HG03432 (cell line): ENCODE measurements around the gene SLCO4C1.
"Not testable (repeated sequence)": the region's sequence is repeated elsewhere in the genome, so short reads cannot be mapped to it uniquely, and the experiment has no call there.

Source experiments
- ATAC-seq: cut with Tn5 transposase; IDR thresholded peaks from one replicate; pipeline ENCODE4 v1.9.1; 2021; ENCODE audit warnings: mild to moderate bottlenecking, moderate library complexity; ENCODE audit not compliant: unreplicated experiment

Gene SLCO4C1, protein sequence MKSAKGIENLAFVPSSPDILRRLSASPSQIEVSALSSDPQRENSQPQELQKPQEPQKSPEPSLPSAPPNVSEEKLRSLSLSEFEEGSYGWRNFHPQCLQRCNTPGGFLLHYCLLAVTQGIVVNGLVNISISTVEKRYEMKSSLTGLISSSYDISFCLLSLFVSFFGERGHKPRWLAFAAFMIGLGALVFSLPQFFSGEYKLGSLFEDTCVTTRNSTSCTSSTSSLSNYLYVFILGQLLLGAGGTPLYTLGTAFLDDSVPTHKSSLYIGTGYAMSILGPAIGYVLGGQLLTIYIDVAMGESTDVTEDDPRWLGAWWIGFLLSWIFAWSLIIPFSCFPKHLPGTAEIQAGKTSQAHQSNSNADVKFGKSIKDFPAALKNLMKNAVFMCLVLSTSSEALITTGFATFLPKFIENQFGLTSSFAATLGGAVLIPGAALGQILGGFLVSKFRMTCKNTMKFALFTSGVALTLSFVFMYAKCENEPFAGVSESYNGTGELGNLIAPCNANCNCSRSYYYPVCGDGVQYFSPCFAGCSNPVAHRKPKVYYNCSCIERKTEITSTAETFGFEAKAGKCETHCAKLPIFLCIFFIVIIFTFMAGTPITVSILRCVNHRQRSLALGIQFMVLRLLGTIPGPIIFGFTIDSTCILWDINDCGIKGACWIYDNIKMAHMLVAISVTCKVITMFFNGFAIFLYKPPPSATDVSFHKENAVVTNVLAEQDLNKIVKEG

DNA sequence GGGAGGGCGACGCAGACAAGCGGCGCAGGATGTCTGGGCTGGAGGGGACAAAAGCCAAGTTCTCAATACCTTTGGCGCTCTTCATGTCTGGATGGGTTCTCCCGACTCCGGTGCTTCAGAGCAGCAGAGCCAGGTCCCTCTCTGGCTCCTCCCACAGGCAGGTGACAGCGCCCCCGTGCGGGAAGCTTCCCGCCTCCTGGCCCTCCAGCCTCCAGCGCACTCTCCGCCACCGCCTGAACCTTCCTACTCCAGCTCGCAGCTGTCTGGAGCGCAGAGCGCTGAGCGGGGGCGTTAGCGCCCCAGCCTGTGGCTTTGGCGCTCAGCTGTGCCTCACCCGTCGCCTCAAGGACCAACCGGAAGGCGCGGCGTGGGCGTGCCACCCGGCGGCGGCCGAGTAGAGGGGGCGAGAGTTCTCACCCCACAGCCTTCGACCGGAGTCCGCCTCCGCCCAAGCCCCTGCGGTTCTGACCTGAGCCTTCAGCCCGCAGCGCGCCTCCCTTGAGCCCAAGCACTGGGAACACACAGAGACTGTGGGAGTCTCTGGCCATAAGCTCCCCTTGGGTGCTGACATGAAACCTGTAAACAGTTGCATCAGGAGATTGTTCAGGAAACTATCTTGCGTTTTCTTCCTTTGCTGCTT lies at the start of gene SLCO4C1:
Gene SLCO4C1 (minus strand): TSS at position 107 of the 640 bp plus-strand sequence. CDS start 22 bp downstream, at position 85.
- ATAC-seq: peak; percentile 98

DNA sequence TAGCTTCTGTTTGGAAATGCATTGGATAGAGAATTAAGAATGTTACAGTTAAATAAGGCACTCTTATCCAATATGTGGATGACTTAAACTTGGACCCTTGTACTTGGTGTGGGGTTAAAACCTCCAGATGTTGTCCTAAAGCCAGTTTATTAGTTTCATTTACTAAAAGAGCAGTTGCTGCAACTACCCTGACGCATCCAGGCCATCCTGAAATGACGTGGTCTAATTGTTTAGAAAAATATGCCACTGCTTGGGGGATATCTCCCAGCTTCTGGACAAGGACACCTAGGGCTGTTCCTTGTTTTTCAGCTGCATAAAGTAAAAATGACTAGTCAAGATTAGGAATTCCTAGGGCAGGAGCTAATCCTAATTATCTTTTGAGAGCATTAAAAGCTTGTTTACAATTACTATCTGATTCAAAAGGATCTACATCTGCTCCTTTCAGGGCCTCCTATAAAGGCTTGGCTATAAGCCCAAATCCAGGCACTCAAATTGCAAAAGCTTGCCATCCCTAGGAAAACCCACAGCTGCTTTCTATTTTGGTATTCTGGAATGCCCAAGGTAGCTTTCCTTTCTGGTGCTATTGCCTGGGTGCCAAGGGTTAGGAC lies 45.7 kb upstream of the SLCO4C1 start:
- no peak for ATAC-seq

DNA sequence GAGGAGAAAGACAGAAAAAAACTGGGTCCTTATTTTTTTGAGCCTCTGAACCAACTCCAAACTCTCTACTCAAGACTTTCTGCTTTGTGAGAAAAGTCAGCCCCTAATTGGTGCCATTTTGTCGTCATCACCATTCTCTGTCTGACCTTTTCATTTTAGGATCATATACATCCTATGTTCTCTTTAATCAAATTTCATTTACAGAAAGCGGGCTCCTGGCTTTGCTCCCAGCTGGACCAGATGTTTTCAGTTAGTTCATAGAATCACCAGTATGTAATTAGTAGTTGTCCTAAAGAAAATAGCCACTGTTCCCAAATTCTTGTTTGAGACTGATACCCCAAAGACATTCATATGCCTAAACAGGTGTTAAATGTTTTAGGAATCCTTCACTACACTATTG lies 28.6 kb upstream of the SLCO4C1 start:
- no peak for ATAC-seq

- not testable (repeated sequence) for ATAC-seq
These were observed 22.7 kb upstream of the SLCO4C1 start for GRCh38 chr5:102318801-102319200.

GRCh38 chr5:102314328-102314727 lies 18.2 kb upstream of the SLCO4C1 start:
- no peak for ATAC-seq

DNA sequence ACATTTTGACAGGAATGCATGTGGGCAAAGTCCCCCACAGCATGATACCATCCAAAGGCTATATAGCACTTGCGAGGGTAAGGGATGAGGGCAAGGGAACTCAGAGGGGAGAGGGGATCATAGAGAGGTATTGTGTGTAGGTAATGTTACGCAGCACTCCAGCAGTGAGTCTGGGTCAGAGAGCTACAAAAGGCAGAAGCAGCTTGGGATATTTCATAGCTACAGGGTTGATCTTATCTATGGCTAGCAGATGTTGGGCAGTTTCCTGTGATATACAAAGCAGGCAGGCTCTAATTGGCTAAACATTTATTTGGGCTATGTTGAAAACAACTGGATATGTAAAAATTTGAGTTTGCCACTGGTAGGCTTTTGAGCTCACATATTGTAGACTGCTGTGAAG lies 17.8 kb upstream of the SLCO4C1 start:
- ATAC-seq: no peak

DNA sequence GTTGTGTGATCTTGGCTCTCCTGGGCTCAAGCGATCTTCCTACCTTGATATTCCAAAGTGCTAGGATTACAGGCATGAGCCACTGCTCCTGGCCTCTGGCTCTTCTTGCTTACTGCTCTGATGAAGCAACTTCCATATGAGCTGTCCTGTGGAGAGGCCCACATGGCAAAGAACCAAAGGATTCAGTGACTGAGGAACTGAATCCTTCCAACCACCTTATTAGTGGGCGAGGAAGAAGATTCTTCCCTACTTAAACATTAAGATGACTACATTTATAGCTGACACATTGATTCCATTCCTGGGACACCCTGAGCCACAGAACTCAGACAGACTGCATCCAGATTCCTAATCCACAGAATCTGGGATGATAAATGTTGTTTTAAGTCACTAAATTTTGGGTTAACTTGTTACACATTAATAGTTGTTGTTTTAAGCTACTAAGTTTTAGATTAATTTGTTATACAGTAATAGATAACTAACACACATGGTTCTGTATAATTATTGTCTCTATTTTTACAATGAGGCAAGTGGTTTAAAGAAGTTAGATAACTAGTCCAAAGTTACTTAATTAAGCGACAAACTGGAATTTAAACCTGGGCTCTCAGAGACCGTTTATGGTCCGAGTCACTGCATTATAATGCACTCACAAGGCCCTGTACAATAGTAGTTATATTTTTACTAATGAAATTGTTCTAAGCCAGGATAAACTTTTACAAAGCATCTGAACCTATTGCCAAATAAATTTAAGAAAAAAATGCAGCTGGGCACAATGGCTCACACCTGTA lies 16.7 kb upstream of the SLCO4C1 start:
- ATAC-seq: no peak

DNA sequence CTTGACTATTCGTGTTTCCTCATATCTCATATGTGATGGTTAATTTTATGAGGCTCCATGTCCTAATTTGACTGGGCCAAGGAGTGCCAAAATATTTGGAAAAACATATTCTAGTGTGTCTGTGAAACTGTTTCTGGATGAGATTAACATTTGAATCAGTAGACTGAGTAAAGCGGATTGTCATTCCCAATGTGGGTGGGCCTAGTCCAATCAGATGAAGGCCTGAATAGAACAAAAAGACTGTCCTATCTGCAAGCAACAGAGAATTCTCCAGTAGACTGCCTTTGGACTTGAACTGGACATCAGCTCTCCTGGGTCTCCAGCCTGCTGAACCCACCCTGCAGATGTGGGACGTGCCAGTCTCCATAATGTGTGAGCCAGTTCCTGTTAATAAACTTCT lies 13.5 kb upstream of the SLCO4C1 start:
- no peak for ATAC-seq

DNA sequence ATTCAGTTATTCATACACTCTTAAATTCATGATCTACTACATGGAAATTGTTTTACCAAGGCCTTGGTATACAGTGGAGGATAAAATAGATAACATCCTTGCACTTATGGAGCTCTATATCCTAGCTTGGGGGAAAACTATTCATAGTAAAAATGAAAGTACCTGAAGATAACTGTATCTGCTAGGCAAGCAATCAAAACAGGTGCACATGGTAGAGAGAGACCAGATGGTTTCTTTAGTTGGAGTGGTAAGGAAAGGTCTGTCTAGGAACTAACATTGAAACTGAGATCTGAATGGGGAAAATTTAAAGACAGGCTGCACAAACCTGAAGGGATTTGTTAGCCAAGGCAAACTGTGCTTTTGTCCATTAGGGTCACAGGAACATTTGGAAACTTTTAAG lies 11.1 kb upstream of the SLCO4C1 start:
- ATAC-seq: no peak

DNA sequence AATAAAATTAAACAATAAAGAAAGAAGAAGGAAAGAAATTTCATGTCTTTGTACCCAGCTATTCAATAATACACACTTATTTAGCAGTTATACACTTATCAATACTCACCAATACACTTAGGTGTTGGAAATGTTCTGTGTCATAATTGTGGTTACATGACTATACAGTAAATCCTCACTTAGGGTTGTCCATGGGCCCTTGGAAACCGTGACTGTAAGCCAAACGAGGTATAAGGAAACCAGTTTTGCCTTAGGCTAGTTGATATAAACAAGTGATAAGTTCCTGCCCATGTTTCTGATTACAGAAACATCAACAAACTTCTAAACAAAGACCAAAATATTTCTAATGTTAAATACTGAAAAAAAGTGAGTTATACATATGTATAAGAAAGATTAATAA lies 10.0 kb upstream of the SLCO4C1 start:
- no peak for ATAC-seq

GRCh38 chr5:102295534-102296177 lies 428 bp downstream of the SLCO4C1 start:
- ATAC-seq: peak; percentile 1

GRCh38 chr5:102294886-102295395 lies 1.1 kb downstream of the SLCO4C1 start:
- no peak for ATAC-seq

DNA sequence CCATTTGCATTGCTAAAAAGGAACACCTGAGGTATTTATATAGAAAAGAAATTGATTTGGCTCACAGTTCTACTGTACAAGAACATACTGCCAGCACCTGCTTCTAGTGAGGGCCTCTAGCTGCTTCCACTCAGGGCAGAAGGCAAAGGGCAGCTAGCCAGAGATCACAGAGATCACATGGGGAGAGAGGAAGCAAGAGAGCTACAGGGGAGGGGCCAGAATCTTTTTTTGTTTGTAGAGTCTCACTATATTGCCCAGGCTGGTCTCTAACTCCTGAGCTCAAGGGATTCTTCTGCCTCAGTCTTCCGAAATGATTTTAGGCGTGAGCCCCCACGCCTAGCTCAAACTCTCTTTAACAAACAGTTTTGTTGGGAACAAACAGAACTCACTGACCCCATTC lies 6.1 kb downstream of the SLCO4C1 start:
- peak; percentile 25 for ATAC-seq

- ATAC-seq: no peak
These were observed 6.7 kb downstream of the SLCO4C1 start for GRCh38 chr5:102289251-102289899.

DNA sequence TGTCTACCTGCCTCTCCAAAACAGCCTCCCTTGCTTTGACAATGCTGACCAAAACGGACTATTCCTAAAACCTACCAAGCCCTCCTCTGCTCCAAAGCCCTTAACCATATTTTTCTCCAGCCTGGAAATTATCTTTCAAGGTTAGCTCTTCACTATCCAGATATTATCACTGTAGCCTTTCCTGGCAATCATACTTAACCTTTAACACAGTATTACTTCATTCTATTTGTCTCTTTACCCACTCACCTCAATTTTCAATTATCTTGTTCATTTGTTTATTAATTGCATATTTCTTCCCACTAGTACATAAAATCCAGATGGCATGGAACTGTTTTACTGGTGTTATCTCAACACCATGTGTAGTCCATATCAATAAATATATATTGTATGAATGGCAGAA lies 7.5 kb downstream of the SLCO4C1 start:
- no peak for ATAC-seq

- ATAC-seq: no peak
These were observed 9.6 kb downstream of the SLCO4C1 start for GRCh38 chr5:102286476-102286875.

DNA sequence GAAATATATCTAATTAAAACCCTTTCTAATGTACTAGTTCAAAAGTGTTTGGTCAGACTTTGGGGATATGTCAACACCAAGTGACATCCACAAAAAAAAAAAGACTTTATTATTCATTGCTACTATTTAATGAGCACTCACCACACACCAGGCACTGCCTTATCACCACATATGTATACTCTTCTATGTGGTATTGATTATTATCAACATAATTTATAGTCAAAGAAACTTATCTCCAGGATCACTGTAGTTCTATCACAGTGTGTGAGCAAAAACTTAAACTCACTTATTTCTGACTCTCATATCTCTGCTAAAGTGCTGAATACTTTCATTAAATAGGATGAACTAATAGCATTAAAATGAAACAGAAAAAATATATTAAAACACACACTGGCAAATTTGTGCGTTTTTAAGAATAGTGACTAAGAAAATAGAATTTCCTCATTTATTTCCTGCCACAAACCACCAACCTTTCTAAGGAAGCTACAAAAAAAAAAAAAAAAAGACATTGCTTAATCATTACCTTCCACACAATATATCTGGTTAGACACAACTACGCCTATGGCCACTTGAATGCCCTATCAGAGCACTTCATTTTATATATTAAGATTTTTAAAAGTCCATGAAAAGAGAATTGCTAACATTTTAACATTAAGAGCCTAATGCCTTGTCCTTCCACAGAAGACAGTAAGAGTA lies 12.8 kb downstream of the SLCO4C1 start:
- peak; percentile 63 for ATAC-seq

GRCh38 chr5:102279711-102280110 lies 16.4 kb downstream of the SLCO4C1 start:
- ATAC-seq: no peak

DNA sequence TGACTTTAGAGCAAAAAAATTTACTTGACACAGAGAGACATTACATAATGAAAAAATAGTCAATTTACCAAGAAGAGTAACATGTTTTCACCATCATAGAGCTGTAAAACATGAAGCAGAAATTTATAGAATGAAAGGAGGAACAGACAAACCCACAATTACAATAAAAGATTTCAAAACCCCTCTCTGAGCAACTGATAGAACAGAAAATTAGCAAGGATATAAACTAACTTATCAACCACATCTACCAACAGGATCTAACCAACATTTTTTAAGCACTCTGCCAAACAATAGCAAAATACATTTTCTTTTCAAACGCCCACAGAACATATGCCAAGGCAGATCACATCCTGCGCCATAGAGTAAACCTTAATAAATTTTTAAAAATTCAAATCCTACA lies 17.9 kb downstream of the SLCO4C1 start:
- ATAC-seq: no peak
